Choroid plexus epithelial cell (primary cell): Measurements from ENCODE around the gene PHLPP2.
A peak's percentile ranks its signal among the peaks of the same experiment; 100 is the strongest.

Experiments used
- DNase-seq: peaks from one replicate; pipeline ENCODE4 v3.0.0-alpha.2; 2010; ENCODE audit warnings: low read depth
- H3K4me3 ChIP-seq: 2 replicates; pipeline ENCODE4 v1.5.1; 2011; ENCODE audit warnings: low read depth, mild to moderate bottlenecking, control low read depth, low read length, moderate library complexity
- CTCF ChIP-seq: conservative IDR thresholded peaks from 2 replicates; pipeline ENCODE4 v1.5.1; 2011; ENCODE audit warnings: low read depth, mild to moderate bottlenecking, control low read depth, inconsistent platforms, low read length, moderate library complexity

PHLPP2 gene

GRCh38 chr16:71648162-71648561, 76.3 kb downstream of the PHLPP2 start:
- TF ChIP-seq CTCF, result no peak
- DNase-seq, result no peak
- no peak overlapping the region for H3K4me3 ChIP-seq

- no peak for TF ChIP-seq CTCF
- DNase-seq, result no peak
- no peak overlapping the region for H3K4me3 ChIP-seq
These were observed 77.1 kb downstream of the PHLPP2 start for GRCh38 chr16:71647391-71647790.

- DNase-seq, result peak; percentile 87
- peak; percentile 86 for TF ChIP-seq CTCF
- H3K4me3 ChIP-seq, result no peak overlapping the region
These were observed 79.1 kb downstream of the PHLPP2 start for GRCh38 chr16:71645450-71645849.

- peak; percentile 7 for TF ChIP-seq CTCF
- DNase-seq, result peak; percentile 99
- H3K4me3 ChIP-seq, result no peak overlapping the region
These were observed 87.1 kb downstream of the PHLPP2 start for GRCh38 chr16:71637398-71637797.

GRCh38 chr16:71635632-71636031, 88.9 kb downstream of the PHLPP2 start:
- H3K4me3 ChIP-seq, result no peak overlapping the region
- no peak for TF ChIP-seq CTCF
- no peak for DNase-seq

- H3K4me3 ChIP-seq, result no peak overlapping the region
- TF ChIP-seq CTCF, result no peak
- no peak for DNase-seq
These were observed 92.7 kb downstream of the PHLPP2 start for GRCh38 chr16:71631776-71632175.

- no peak for DNase-seq
- H3K4me3 ChIP-seq, result no peak overlapping the region
- no peak for TF ChIP-seq CTCF
These were observed 93.7 kb downstream of the PHLPP2 start for GRCh38 chr16:71630808-71631207.
